SK-N-SH (cell line): Measurements from ENCODE around the gene GNG11. TPM values are rescaled to one million over a fixed set of nuclear protein-coding genes. Genes with fewer than 3 reads are reported as not detected.

Experiments used
- CTCF ChIA-PET: fragments of 300-600, 350-600 bp; formaldehyde crosslinking; extraction: SDS; loops from one replicate; lab custom pipeline; 2021; lab: Yijun Ruan, JAX
- POLR2A ChIA-PET: fragments of 350-600 bp; sonication (Branson Sonifier 250); formaldehyde crosslinking; extraction: SDS; loops from one replicate; lab custom pipeline; 2020; ENCODE audit warnings: antibody characterized with exemption, inconsistent platforms; lab: Yijun Ruan, JAX
- DNase-seq: peaks from one replicate; pipeline ENCODE4 v3.0.0; 2012
- H2AFZ ChIP-seq: fragments of 200-600 bp; sonication (generic); 2 replicates; pipeline ENCODE4 v1.8.1; 2016; ENCODE audit warnings: antibody characterized with exemption, mild to moderate bottlenecking, low read depth
- H3F3A ChIP-seq: fragments of 200-600 bp; sonication (generic); replicated peaks from 2 replicates; pipeline ENCODE3; 2016; ENCODE audit warnings: antibody characterized with exemption, mild to moderate bottlenecking; ENCODE audit not compliant: insufficient read depth
- H3K27ac ChIP-seq, 2 experiments: fragments of 200-500 bp in 1 of 2; fragments of 200-600 bp in 1 of 2; sonication (Bioruptor generic) in 1 of 2; sonication (generic), shearing (Covaris generic) in 1 of 2; 2 replicates each; pipeline versions ENCODE4 v1.5.1 to v1.6.1; 2014 to 2016; ENCODE audit warnings: low read depth in 2 of 2, inconsistent platforms in 1 of 2, low read length in 1 of 2, mild to moderate bottlenecking in 1 of 2, mixed read lengths in 1 of 2
- H3K27me3 ChIP-seq: fragments of 200-600 bp; sonication (generic), shearing (Covaris generic); 2 replicates; pipeline ENCODE4 v1.6.1; 2016; ENCODE audit warnings: mixed run types; ENCODE audit not compliant: insufficient read depth
- H3K36me3 ChIP-seq, 2 experiments: fragments of 200-500 bp in 1 of 2; fragments of 200-600 bp in 1 of 2; sonication (Bioruptor generic) in 1 of 2; sonication (generic) in 1 of 2; replicated peaks in 1 of 2; 2 replicates each; pipeline versions ENCODE3 to v1.5.1; 2014 to 2016; ENCODE audit warnings: low read length in 1 of 2, mild to moderate bottlenecking in 1 of 2; ENCODE audit not compliant: insufficient read depth in 2 of 2, control insufficient read depth in 1 of 2
- H3K4me1 ChIP-seq, 2 experiments: fragments of 200-500 bp in 1 of 2; fragments of 200-600 bp in 1 of 2; sonication (Bioruptor generic) in 1 of 2; sonication (generic), shearing (Covaris generic) in 1 of 2; 2 replicates each; pipeline versions ENCODE4 v1.5.1 to v1.6.1; 2014 to 2016; ENCODE audit warnings: low read depth in 1 of 2, low read length in 1 of 2, mixed run types in 1 of 2; ENCODE audit not compliant: insufficient read depth in 2 of 2, control insufficient read depth in 1 of 2
- H3K4me2 ChIP-seq: fragments of 200-600 bp; sonication (generic), shearing (Covaris generic); 2 replicates; pipeline ENCODE4 v1.6.1; 2017; ENCODE audit warnings: mixed run types
- H3K4me3 ChIP-seq, 2 experiments: fragments of 200-500 bp in 1 of 2; fragments of 200-600 bp in 1 of 2; sonication (Bioruptor generic) in 1 of 2; sonication (generic), shearing (Covaris generic) in 1 of 2; 2 replicates each; pipeline versions ENCODE4 v1.5.1 to v1.8.1; 2014 to 2016; ENCODE audit warnings: low read depth in 2 of 2, inconsistent platforms in 1 of 2, low read length in 1 of 2, mild to moderate bottlenecking in 1 of 2, mixed read lengths in 1 of 2, moderate library complexity in 1 of 2
- H3K79me2 ChIP-seq: fragments of 200-600 bp; sonication (generic); 2 replicates; pipeline ENCODE4 v1.8.1; 2017; ENCODE audit warnings: mild to moderate bottlenecking; ENCODE audit not compliant: insufficient read depth
- H3K9ac ChIP-seq: fragments of 200-600 bp; sonication (generic); 2 replicates; pipeline ENCODE4 v1.6.1; 2017; ENCODE audit warnings: mixed run types
- H3K9me2 ChIP-seq: fragments of 200-600 bp; sonication (generic); 2 replicates; pipeline ENCODE4 v1.6.1; 2017; ENCODE audit warnings: mixed run types
- H3K9me3 ChIP-seq: fragments of 200-600 bp; sonication (generic); 2 replicates; pipeline ENCODE4 v1.6.1; 2017; ENCODE audit warnings: mixed run types, mild to moderate bottlenecking, moderate library complexity
- H4K20me1 ChIP-seq: fragments of 200-600 bp; sonication (generic); 2 replicates; pipeline ENCODE4 v1.6.1; 2017; ENCODE audit warnings: mild to moderate bottlenecking, mixed run types; ENCODE audit not compliant: insufficient read depth
- EP300 ChIP-seq, 2 experiments: IDR thresholded peaks; 2 replicates each; pipeline versions ENCODE4 v1.4.0 to v1.6.1; 2012; ENCODE audit warnings: borderline replicate concordance in 1 of 2, low read depth in 1 of 2, low read length in 1 of 2
- EZH2phosphoT487 ChIP-seq: fragments of 200-600 bp; sonication (generic); IDR thresholded peaks from 2 replicates; pipeline ENCODE4 v1.6.1; 2017; ENCODE audit warnings: low read depth, mixed run types, mild to moderate bottlenecking, antibody characterized with exemption, moderate library complexity, borderline replicate concordance
- FOXJ3 ChIP-seq: sonication (generic); formaldehyde crosslinking; IDR thresholded peaks from 2 replicates; pipeline ENCODE4 v1.5.1; 2020; ENCODE audit warnings: mild to moderate bottlenecking, missing genetic modification reagents
- FOXM1 ChIP-seq: IDR thresholded peaks from 2 replicates; pipeline ENCODE4 v1.4.0; 2012; ENCODE audit warnings: low read depth, mild to moderate bottlenecking
- GABPA ChIP-seq: IDR thresholded peaks from 2 replicates; pipeline ENCODE4 v1.4.0; 2012; ENCODE audit warnings: low read depth, mild to moderate bottlenecking
- MEF2A ChIP-seq: IDR thresholded peaks from 2 replicates; pipeline ENCODE4 v1.4.0; 2012; ENCODE audit warnings: low read depth, borderline replicate concordance
- POLR2AphosphoS5 ChIP-seq: IDR thresholded peaks from 2 replicates; pipeline ENCODE4 v1.6.1; 2012; ENCODE audit warnings: low read depth, low read length
- RFX5 ChIP-seq: IDR thresholded peaks from 2 replicates; pipeline ENCODE4 v1.6.1; 2012; ENCODE audit warnings: mild to moderate bottlenecking, improper control_type of control experiment, low read length
- RXRA ChIP-seq: IDR thresholded peaks from 2 replicates; pipeline ENCODE4 v1.4.0; 2012; ENCODE audit warnings: low read depth, mild to moderate bottlenecking, borderline replicate concordance
- SMC3 ChIP-seq: IDR thresholded peaks from 2 replicates; pipeline ENCODE4 v1.6.1; 2012; ENCODE audit warnings: low read depth, low read length, improper control_type of control experiment
- TAF1 ChIP-seq: IDR thresholded peaks from 2 replicates; pipeline ENCODE4 v1.6.1; 2012; ENCODE audit warnings: low read depth, mild to moderate bottlenecking, low read length, moderate library complexity, borderline replicate concordance
- TEAD4 ChIP-seq: IDR thresholded peaks from 2 replicates; pipeline ENCODE4 v1.4.0; 2012; ENCODE audit warnings: mild to moderate bottlenecking, borderline replicate concordance; ENCODE audit not compliant: insufficient read depth
- USF1 ChIP-seq: IDR thresholded peaks from 2 replicates; pipeline ENCODE4 v1.4.0; 2012; ENCODE audit warnings: low read depth, borderline replicate concordance
- YY1 ChIP-seq: IDR thresholded peaks from 2 replicates; pipeline ENCODE4 v1.4.0; 2012; ENCODE audit warnings: low read depth, mild to moderate bottlenecking
- WGBS: methylation state at CpG from one replicate; pipeline ENCODE4 v1.1.6; 2017; ENCODE audit warnings: low lambda C conversion rate; 5-methylcytosine and 5-hydroxymethylcytosine counted together
- polyA plus RNA-seq, 3 experiments: library from polyadenylated mRNA; depleted of rRNA; stranded (reverse); fragments of >200 nt; gene quantifications; 2 replicates each; pipeline ENCODE4 v1.2.3, GENCODE V29; 2012
- TF ChIP-seq, protein P1 (sequence below): IDR thresholded peaks from 2 replicates; pipeline ENCODE4; 2012
- TF ChIP-seq, protein P2 (sequence below): fragments of 150-350 bp; IDR thresholded peaks from 2 replicates; pipeline ENCODE4 v1.6.1; 2017; ENCODE audit warnings: antibody characterized with exemption, low read length, low read depth, borderline replicate concordance

Gene GNG11
- polyA plus RNA-seq, 1 of the 3 experiments (the other 2 are of a cell fraction), result 11.5 TPM

DNA sequence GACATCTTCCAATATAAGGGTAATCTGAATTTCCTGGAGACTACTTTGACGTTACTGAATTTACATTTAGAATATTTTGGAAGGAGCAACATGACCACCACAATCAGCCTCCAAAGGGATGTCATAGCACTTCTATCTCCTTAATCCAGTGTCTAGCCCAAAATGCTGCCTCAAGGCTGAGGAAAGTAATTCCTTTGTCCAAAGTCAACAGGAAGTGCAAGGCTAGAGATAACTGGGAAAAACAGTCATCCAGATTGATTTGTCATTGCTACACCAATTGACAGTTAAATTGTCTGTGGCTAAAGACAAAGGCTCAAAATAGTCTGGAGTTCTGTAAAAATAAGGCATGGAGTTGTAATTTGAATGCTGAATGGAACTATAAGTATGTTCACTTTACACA, 27.1 kb upstream of the GNG11 start:
- no peaks in the 10 kb centered on the region for H4K20me1 ChIP-seq
- H3K36me3 ChIP-seq, result no peaks in the 10 kb centered on the region
- TF ChIP-seq TEAD4, result no peak
- no peak for TF ChIP-seq RXRA
- TF ChIP-seq, protein P1, sequence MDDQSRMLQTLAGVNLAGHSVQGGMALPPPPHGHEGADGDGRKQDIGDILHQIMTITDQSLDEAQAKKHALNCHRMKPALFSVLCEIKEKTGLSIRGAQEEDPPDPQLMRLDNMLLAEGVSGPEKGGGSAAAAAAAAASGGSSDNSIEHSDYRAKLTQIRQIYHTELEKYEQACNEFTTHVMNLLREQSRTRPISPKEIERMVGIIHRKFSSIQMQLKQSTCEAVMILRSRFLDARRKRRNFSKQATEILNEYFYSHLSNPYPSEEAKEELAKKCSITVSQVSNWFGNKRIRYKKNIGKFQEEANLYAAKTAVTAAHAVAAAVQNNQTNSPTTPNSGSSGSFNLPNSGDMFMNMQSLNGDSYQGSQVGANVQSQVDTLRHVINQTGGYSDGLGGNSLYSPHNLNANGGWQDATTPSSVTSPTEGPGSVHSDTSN, result 0 out of 2 replicates have a peak, but pooled peaks have one; percentile 28
- no peaks in the 10 kb centered on the region for H3K79me2 ChIP-seq
- H3K27ac ChIP-seq, result no peak overlapping the region
- H3K4me1 ChIP-seq, result peaks cover 0 to 12% of the 10 kb centered on the region in 2 experiments; a peak in 2 of 4 replicates
- H3K4me3 ChIP-seq, result no peak overlapping the region
- H3K9me3 ChIP-seq, result no peaks in the 10 kb centered on the region
- no peak overlapping the region for H2AFZ ChIP-seq
- WGBS, result 96% methylated on average over 1 of the region's 1 CpG
- POLR2A ChIA-PET, result no interaction called here
- no peaks in the 10 kb centered on the region for H3K27me3 ChIP-seq
- no peak overlapping the region for H3K4me2 ChIP-seq
- peaks cover 7% of the 10 kb centered on the region for H3F3A ChIP-seq
- no peak for DNase-seq
- CTCF ChIA-PET, result no interaction called here
- no peak overlapping the region for H3K9ac ChIP-seq
- H3K9me2 ChIP-seq, result no peaks in the 10 kb centered on the region

DNA sequence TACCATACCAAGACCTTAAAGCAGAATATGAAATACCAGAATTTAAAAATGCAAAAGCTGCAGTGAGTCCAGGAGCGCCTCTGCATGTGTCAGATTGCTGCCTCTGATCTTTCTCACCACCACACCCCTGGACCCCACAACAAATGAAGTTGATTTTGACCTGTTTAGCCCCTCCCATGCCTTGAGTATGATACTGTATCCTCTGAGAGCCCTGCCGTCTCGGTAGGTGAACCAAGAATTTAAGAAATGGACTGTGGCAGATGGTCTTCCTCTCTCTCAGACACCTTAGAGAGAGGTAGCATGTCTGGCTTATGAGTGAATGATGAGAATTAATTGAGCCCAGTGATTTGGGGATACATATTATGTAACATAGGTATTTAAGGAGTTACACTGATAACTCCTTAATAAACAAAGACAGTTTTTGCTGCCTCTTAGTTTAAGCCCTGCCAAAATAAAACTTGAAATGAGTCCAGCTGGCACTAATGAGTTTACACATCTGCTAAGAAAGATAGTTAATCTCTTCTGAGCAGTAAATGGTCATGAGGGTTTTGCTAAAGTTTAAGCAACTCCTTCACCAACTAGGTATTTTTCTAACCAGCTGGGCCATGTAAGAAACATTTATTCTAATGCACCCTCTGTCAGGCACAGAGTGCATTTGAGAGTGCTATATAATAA, 26.4 kb upstream of the GNG11 start:
- H3K4me3 ChIP-seq, result no peak overlapping the region
- WGBS, result 94% methylated on average over 3 of the region's 3 CpGs
- no peaks in the 10 kb centered on the region for H3K27me3 ChIP-seq
- H3K9me2 ChIP-seq, result no peaks in the 10 kb centered on the region
- no peak for DNase-seq
- no peaks in the 10 kb centered on the region for H3K79me2 ChIP-seq
- H4K20me1 ChIP-seq, result no peaks in the 10 kb centered on the region
- no peak overlapping the region for H2AFZ ChIP-seq
- no peaks in the 10 kb centered on the region for H3K9me3 ChIP-seq
- H3F3A ChIP-seq, result peaks cover 7% of the 10 kb centered on the region
- H3K4me1 ChIP-seq, result peaks cover 0 to 9% of the 10 kb centered on the region in 2 experiments; a peak in 2 of 4 replicates
- ChIA-PET CTCF (interaction anchor here (0.7 to 1.8 kb wide), 5 partner anchors 11 to 273 kb away, joined by 3 to 7 read pairs (median 5); partner anchors contain the start of gene GNGT1), POLR2A (no interaction called here)
- no peak overlapping the region for H3K4me2 ChIP-seq
- no peak for TF ChIP-seq FOXM1
- no peak for TF ChIP-seq MEF2A
- TF ChIP-seq POLR2AphosphoS5, result no peak
- no peak overlapping the region for H3K27ac ChIP-seq
- no peak overlapping the region for H3K9ac ChIP-seq
- H3K36me3 ChIP-seq, result no peaks in the 10 kb centered on the region

DNA sequence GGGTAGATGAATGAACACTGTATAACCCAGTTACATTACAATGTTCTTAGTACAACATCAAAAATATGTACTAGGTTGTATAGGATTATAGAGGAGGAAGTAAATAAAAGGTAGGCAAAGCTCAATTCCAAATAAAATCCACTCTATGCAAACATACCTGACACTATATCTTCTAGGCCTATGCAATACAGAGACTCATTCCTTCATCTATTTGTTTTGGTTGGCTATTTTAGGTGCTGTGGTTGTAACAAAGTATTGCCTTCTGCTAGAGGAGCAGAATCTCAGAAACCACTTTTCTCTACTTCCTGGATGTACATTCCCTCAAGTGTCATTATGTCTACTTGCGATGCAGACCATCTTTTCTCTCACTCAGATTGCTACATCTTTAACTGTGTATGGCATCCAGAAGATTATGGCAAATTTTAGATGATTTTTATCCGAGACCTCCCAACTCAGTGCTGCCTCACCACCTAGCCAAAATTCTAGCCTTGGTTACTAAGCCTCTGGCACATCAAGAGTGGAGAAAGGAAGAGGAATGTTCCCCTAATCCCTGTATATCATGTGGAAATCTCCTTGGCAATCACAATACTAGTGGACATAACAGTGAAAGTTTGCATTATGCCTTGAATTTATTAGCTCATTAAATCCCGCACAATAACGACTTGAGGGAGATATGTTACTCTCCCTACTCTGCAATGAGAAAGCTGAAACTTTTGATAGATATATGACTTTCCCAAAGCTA, 25.5 kb upstream of the GNG11 start:
- peaks cover 7% of the 10 kb centered on the region for H3F3A ChIP-seq
- no peaks in the 10 kb centered on the region for H3K9me3 ChIP-seq
- no peaks in the 10 kb centered on the region for H3K9me2 ChIP-seq
- no peaks in the 10 kb centered on the region for H3K79me2 ChIP-seq
- 88% methylated on average over 4 of the region's 4 CpGs for WGBS
- no peak overlapping the region for H3K4me2 ChIP-seq
- no peak for DNase-seq
- H3K9ac ChIP-seq, result no peak overlapping the region
- POLR2A ChIA-PET, result no interaction called here
- H4K20me1 ChIP-seq, result no peaks in the 10 kb centered on the region
- H3K36me3 ChIP-seq, result no peaks in the 10 kb centered on the region
- CTCF ChIA-PET, result interaction anchor here (0.7 to 1.8 kb wide), 5 partner anchors 10 to 274 kb away, joined by 3 to 7 read pairs (median 5); partner anchors contain the start of gene GNGT1
- peaks cover 0 to 3% of the 10 kb centered on the region in 2 experiments; a peak in 2 of 4 replicates for H3K4me1 ChIP-seq
- no peak overlapping the region for H3K27ac ChIP-seq
- no peak overlapping the region for H3K4me3 ChIP-seq
- H3K27me3 ChIP-seq, result no peaks in the 10 kb centered on the region
- TF ChIP-seq YY1, result no peak
- TF ChIP-seq GABPA, result no peak
- no peak for TF ChIP-seq EP300 (IDR thresholded peaks at IDR 0.05; ENCODE audit: borderline replicate concordance in 1 of 2, low read depth in 1 of 2, low read length in 1 of 2)
- TF ChIP-seq SMC3, result no peak
- no peak for TF ChIP-seq FOXJ3
- TF ChIP-seq RFX5, result no peak
- no peak for TF ChIP-seq FOXM1
- no peak for TF ChIP-seq TAF1
- TF ChIP-seq, protein P2, sequence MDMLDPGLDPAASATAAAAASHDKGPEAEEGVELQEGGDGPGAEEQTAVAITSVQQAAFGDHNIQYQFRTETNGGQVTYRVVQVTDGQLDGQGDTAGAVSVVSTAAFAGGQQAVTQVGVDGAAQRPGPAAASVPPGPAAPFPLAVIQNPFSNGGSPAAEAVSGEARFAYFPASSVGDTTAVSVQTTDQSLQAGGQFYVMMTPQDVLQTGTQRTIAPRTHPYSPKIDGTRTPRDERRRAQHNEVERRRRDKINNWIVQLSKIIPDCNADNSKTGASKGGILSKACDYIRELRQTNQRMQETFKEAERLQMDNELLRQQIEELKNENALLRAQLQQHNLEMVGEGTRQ, result no peak
- TF ChIP-seq USF1, result no peak
- no peak for TF ChIP-seq RXRA
- TF ChIP-seq TEAD4, result no peak
- no peak for TF ChIP-seq MEF2A
- no peak for TF ChIP-seq EZH2phosphoT487
- H2AFZ ChIP-seq, result no peak overlapping the region
